Uterus (tissue), 4 donors: ENCODE measurements around the gene CREM. TPM values are rescaled to one million over a fixed set of nuclear protein-coding genes. Genes with fewer than 3 reads are reported as not detected.

Experiments
- DNase-seq, 2 donors: peaks; one replicate each; pipeline ENCODE4 v3.0.0-alpha.2; 2019 to 2020
- H3K27ac ChIP-seq, 2 donors: fragments of 200-600 bp; sonication (generic); 1 replicate in 1 of 2; 2 replicates in 1 of 2; pipeline ENCODE4 v1.5.1; 2016 to 2018
- H3K27me3 ChIP-seq, 2 donors: fragments of 200-600 bp; sonication (generic); one replicate each; pipeline ENCODE4 v1.5.1; 2018 to 2019; ENCODE audit warnings: control low read depth in 1 of 2
- H3K36me3 ChIP-seq, 2 donors: fragments of 200-600 bp; sonication (generic); one replicate each; pipeline ENCODE4 v1.5.1; 2019; ENCODE audit warnings: control low read depth in 1 of 2
- H3K4me1 ChIP-seq, 2 donors: fragments of 200-600 bp; sonication (generic); one replicate each; pipeline ENCODE4 v1.5.1; 2018 to 2019; ENCODE audit warnings: control low read depth in 1 of 2
- H3K4me3 ChIP-seq, 2 donors: fragments of 200-600 bp; sonication (generic); 1 replicate in 1 of 2; 2 replicates in 1 of 2; pipeline ENCODE4 v1.5.1; 2018 to 2019; ENCODE audit warnings: mild to moderate bottlenecking in 1 of 2
- H3K9me3 ChIP-seq, 2 donors: fragments of 200-600 bp; sonication (generic); one replicate each; pipeline ENCODE4 v1.5.1; 2019; ENCODE audit warnings: control low read depth in 1 of 2
- POLR2A ChIP-seq, 2 donors: fragments of 450-650 bp; IDR thresholded peaks; one replicate each; pipeline ENCODE4 v1.6.1; 2016; ENCODE audit warnings: antibody characterized with exemption in 2 of 2, mild to moderate bottlenecking in 1 of 2, moderate library complexity in 1 of 2
- intact Hi-C: fragments of 100-400 bp; cut with DNase I; formaldehyde crosslinking; loops from one replicate; pipeline ENCODE4 v1.15.1; 2023; ENCODE audit warnings: low total_unique reads
- total RNA-seq, 4 donors: library from RNA; depleted of rRNA in 3 of 4; stranded (reverse); fragments of >200 nt in 3 of 4; gene quantifications; one replicate each; pipeline versions ENCODE4 v1.1.0 to v1.2.4, GENCODE V29; 2014 to 2023
- TF ChIP-seq, protein P1 (sequence below), 4 experiments: fragments of 200-600 bp in 2 of 4; fragments of 450-650 bp in 2 of 4; sonication (generic) in 2 of 4; IDR thresholded peaks; one replicate each; pipeline ENCODE4 v1.5.1; 2016 to 2019; ENCODE audit warnings: antibody characterized with exemption in 4 of 4, mild to moderate bottlenecking in 2 of 4, moderate library complexity in 1 of 4
- donor health status: DM: yes; HTN: yes; CAD: no.

The CREM gene
- total RNA-seq, 4 donors from 2014 or later, result 35.3 to 183 (median 57.0) TPM

DNA sequence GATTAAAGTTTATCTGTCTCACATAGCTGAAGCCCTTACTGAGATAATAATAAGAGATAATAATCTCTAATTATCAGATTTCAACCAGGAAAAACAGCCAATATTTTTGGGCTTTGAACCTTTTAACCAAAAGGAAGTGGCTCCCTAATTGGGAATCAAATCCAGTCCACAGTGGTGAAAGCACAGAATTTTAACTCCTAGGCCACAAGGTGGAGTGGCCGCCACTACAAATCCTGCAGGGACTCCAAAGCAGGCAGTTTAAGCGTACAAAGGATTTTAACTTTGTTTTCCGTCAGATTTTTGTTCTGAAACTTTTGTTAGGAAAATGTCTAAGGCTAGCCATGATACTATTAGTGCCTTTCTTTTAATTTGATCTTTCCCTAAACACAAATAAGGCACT is 110.1 kb downstream of the CREM start:
- Histone ChIP-seq H3K4me3 (no peak overlapping the region), H3K9me3 (no peaks in the 10 kb centered on the region), H3K27me3 (no peaks in the 10 kb centered on the region), H3K36me3 (no peaks in the 10 kb centered on the region), H3K4me1 (no peaks in the 10 kb centered on the region), H3K27ac (no peak overlapping the region)
- TF ChIP-seq, protein P1, sequence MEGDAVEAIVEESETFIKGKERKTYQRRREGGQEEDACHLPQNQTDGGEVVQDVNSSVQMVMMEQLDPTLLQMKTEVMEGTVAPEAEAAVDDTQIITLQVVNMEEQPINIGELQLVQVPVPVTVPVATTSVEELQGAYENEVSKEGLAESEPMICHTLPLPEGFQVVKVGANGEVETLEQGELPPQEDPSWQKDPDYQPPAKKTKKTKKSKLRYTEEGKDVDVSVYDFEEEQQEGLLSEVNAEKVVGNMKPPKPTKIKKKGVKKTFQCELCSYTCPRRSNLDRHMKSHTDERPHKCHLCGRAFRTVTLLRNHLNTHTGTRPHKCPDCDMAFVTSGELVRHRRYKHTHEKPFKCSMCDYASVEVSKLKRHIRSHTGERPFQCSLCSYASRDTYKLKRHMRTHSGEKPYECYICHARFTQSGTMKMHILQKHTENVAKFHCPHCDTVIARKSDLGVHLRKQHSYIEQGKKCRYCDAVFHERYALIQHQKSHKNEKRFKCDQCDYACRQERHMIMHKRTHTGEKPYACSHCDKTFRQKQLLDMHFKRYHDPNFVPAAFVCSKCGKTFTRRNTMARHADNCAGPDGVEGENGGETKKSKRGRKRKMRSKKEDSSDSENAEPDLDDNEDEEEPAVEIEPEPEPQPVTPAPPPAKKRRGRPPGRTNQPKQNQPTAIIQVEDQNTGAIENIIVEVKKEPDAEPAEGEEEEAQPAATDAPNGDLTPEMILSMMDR (IDR thresholded peaks at IDR 0.05), result peak in 1 of 4 experiments; percentile 11
- TF ChIP-seq POLR2A (IDR thresholded peaks at IDR 0.05), result no peak
- intact Hi-C loops, result no loop called here
- DNase-seq, result no peak

DNA sequence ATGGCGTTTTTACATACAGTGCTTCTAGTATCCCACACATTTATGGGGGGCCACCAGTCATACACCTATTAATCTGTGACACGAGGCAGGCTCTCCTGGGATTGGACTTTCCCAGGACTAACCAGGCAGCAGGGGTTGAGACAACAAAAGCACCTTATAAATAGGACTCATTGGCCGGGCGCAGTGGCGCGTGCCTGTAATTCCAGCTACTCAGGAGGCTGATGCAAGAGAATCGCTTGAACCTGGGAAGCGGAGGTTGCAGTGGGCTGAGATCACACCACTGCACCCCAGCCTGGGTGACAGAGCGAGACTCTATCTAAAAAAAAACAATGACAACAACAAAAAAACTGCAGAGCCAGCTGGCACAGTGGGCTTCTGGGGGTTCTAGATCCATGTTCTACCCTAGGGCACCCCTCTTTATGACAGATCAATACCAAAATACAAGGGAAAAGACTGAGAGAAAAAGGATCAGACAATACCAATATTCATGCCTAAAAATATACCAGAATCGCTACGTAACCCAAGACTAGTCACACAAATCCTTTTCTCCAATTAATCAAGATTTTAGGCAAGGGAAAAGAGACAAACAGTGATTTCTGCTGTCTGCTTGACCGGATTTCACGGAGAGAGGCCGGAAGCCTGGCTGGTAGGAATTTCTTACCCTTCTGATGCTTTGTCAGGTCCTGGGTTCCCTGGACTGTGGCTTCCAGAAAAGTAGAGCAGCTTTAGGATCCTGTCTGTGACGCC is 111.3 kb downstream of the CREM start:
- Histone ChIP-seq H3K27me3 (no peaks in the 10 kb centered on the region), H3K27ac (no peak overlapping the region), H3K36me3 (no peaks in the 10 kb centered on the region), H3K9me3 (no peaks in the 10 kb centered on the region), H3K4me1 (no peaks in the 10 kb centered on the region), H3K4me3 (no peak overlapping the region)
- TF ChIP-seq POLR2A (IDR thresholded peaks at IDR 0.05), result no peak
- TF ChIP-seq, protein P1 (IDR thresholded peaks at IDR 0.05), result no peak
- DNase-seq, result no peak
- intact Hi-C loops, result no loop called here

DNA sequence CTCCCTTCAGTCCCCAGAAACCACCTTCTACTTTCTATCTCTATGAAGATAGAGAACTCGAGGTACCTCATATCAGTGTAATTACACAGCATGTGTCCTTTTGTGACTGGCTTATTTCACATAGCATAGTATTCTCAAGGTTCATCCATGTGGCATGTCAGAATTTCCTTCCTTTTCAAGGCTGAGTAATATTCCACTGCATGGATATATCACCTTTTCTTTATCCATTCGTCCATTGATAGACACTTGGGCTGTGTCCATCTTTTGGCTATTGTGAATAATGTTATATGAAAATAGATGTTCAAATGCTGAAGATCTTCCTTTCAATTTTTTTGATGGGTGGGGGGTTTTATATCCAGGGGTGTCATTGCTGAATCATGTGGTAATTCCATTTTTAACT is 117.9 kb downstream of the CREM start:
- Histone ChIP-seq H3K4me1 (no peaks in the 10 kb centered on the region), H3K27me3 (no peaks in the 10 kb centered on the region), H3K9me3 (no peaks in the 10 kb centered on the region), H3K4me3 (no peak overlapping the region), H3K27ac (no peak overlapping the region), H3K36me3 (no peaks in the 10 kb centered on the region)
- intact Hi-C loops, result no loop called here
- no peak for TF ChIP-seq POLR2A (IDR thresholded peaks at IDR 0.05)
- DNase-seq, result no peak

DNA sequence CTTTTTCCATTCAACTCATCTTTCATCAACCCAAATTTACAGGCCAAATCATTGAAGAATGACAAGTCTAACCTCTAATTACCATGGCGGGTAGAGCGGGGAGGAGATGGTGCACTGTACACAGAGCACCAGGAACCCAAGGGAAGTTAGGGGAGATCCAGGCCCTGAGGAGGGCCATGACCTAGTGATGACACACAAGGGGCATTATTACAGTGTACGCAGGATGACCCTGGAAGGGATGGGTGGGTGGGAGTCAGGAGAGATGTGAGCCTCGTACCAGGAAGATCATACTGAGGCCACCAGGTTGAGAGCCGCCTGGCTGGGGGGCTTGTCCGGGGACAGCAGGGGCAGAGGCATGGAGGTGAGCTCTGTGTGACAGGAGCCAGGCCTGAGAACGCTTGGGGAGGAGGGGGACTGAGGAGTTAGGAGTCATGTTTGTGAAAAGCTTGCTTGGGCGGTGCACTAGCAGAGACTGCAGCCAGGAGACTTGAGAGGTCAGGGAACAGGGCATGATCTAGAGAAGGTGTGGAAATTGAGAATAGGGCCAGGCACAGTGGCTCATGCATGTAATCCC is 120.2 kb downstream of the CREM start:
- no peaks in the 10 kb centered on the region for H3K36me3 ChIP-seq
- no peak for TF ChIP-seq POLR2A (IDR thresholded peaks at IDR 0.05)
- TF ChIP-seq, protein P1 (IDR thresholded peaks at IDR 0.05), result no peak
- H3K4me3 ChIP-seq, result no peak overlapping the region
- DNase-seq, result no peak
- no peaks in the 10 kb centered on the region for H3K9me3 ChIP-seq
- intact Hi-C loops, result no loop called here
- no peak overlapping the region for H3K27ac ChIP-seq
- H3K27me3 ChIP-seq, result no peaks in the 10 kb centered on the region
- no peaks in the 10 kb centered on the region for H3K4me1 ChIP-seq

DNA sequence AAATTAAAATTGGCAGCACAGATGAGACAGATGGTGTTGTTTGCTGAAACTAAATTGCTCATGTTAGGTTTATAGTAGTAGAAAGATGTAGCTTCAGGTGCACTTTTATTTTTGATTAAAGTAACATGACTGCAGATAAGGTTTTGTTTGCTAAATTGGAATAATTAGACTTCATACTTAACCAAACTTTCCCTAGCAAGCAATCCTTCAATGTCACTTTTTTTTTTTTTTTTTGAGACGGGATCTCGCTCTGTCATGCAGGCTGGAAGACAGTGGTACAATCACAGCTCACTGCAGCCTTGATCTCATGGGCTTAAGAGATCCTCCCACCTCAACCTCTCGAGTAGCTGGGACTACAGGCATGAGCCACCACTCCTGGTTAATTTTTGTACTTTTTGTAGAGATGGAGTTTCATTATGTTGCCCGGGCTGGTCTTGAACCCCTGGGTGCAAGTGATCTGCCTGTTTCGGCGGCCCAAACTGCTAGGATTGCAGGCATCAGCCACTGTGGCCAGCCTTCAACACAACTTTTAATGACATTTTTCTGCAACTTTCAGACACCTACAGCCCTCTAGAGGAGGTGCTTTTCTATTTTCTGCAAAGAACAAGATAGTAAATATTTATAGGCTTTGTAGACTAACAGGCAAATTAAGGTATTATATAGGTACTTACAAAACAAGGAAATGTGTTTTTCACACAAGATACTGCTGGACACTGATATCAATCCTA is 124.9 kb downstream of the CREM start:
- Histone ChIP-seq H3K36me3 (no peaks in the 10 kb centered on the region), H3K9me3 (no peaks in the 10 kb centered on the region), H3K4me1 (no peaks in the 10 kb centered on the region), H3K27me3 (no peaks in the 10 kb centered on the region), H3K27ac (no peak overlapping the region), H3K4me3 (no peak overlapping the region)
- no peak for DNase-seq
- intact Hi-C loops, result no loop called here
- TF ChIP-seq, protein P1 (IDR thresholded peaks at IDR 0.05), result no peak
- no peak for TF ChIP-seq POLR2A (IDR thresholded peaks at IDR 0.05)
